Measurements from ENCODE around the gene BCL7C. TPM values are rescaled to one million over a fixed set of nuclear protein-coding genes. Genes with fewer than 3 reads are reported as not detected.

BCL7C gene
- total RNA-seq, 1 experiment from 2014 or later: 28.2 TPM

- peak within 1 kb of the TSS; percentile 93 for H3K27ac ChIP-seq (ENCODE audit: low read depth, low read length, poor library complexity, severe bottlenecking)
- intact Hi-C loops (cut with micrococcal nuclease; ENCODE audit: unreplicated experiment): loop anchor here (5.0 kb wide), 2 partner anchors 146 to 176 kb away; partner anchors contain the start of gene PHKG2
- no peaks in the 10 kb centered on the region for H3K36me3 ChIP-seq (ENCODE audit: insufficient read depth, low read length, poor library complexity, severe bottlenecking)
- H3K4me3 ChIP-seq (ENCODE audit: low read depth, low read length, poor library complexity, severe bottlenecking): peak within 1 kb of the TSS; percentile 64
- no peaks in the 10 kb centered on the region for H3K27me3 ChIP-seq (replicated peaks; ENCODE audit: insufficient read depth, low read depth, low read length, poor library complexity)
- H3K9me3 ChIP-seq (ENCODE audit: low read depth, low read length, poor library complexity, severe bottlenecking): no peaks in the 10 kb centered on the region
- BruUV-seq (replicated peaks): no TSS peak
- CTCF ChIA-PET: interaction anchor here (0.6 kb wide), 2 partner anchors 14 to 232 kb away, joined by 3 to 9 read pairs; no protein-coding TSS in a partner anchor
- DNase-seq (ENCODE audit: low spot score): no peak
- no peak for TF ChIP-seq CTCF (conservative IDR thresholded peaks at IDR 0.05; ENCODE audit: low read depth, low read length)
- TF ChIP-seq EZH2 (IDR thresholded peaks at IDR 0.05; ENCODE audit: borderline replicate concordance, low read depth, low read length, poor library complexity, severe bottlenecking): no peak
- POLR2A ChIA-PET (ENCODE audit: low non-redundant PET): interaction anchor here (0.7 kb wide), 1 partner anchor 362 kb away, joined by 9 read pairs; no protein-coding TSS in a partner anchor
- peaks cover 14% of the 10 kb centered on the region for H3K4me1 ChIP-seq (ENCODE audit: insufficient read depth, low read length, poor library complexity, severe bottlenecking)
Observed at GRCh38 chr16:30923554-30924075, 29.7 kb upstream of the BCL7C start, which contains the start of gene FBXL19. TSS of gene FBXL19 (plus strand) at chr16:30923572. CDS start at chr16:30925755, 2,183 bp downstream.

- no peaks in the 10 kb centered on the region for H3K27me3 ChIP-seq (replicated peaks; ENCODE audit: insufficient read depth, low read depth, low read length, poor library complexity)
- BruUV-seq (replicated peaks): no TSS peak
- ChIA-PET CTCF (interaction anchor here (0.6 kb wide), 1 partner anchor 233 kb away, joined by 9 read pairs; no protein-coding TSS in a partner anchor), POLR2A (ENCODE audit: low non-redundant PET) (interaction anchor here (0.7 kb wide), 1 partner anchor 362 kb away, joined by 9 read pairs; no protein-coding TSS in a partner anchor)
- peak overlapping the region; percentile 93 for H3K27ac ChIP-seq (ENCODE audit: low read depth, low read length, poor library complexity, severe bottlenecking)
- intact Hi-C loops (cut with micrococcal nuclease; ENCODE audit: unreplicated experiment): loop anchor here (1.0 to 5.0 kb wide), 3 partner anchors 47 to 176 kb away; partner anchors contain the start of gene PHKG2
- no peaks in the 10 kb centered on the region for H3K36me3 ChIP-seq (ENCODE audit: insufficient read depth, low read length, poor library complexity, severe bottlenecking)
- H3K9me3 ChIP-seq (ENCODE audit: low read depth, low read length, poor library complexity, severe bottlenecking): no peaks in the 10 kb centered on the region
- peaks cover 14% of the 10 kb centered on the region for H3K4me1 ChIP-seq (ENCODE audit: insufficient read depth, low read length, poor library complexity, severe bottlenecking)
- TF ChIP-seq EZH2 (IDR thresholded peaks at IDR 0.05; ENCODE audit: borderline replicate concordance, low read depth, low read length, poor library complexity, severe bottlenecking) (no peak), CTCF (conservative IDR thresholded peaks at IDR 0.05; ENCODE audit: low read depth, low read length) (no peak)
- DNase-seq (ENCODE audit: low spot score): peak; percentile 100
- H3K4me3 ChIP-seq (ENCODE audit: low read depth, low read length, poor library complexity, severe bottlenecking): peak overlapping the region; percentile 64
Observed at GRCh38 chr16:30922960-30923535, 29.2 kb upstream of the BCL7C start.

- Histone ChIP-seq H3K27ac (ENCODE audit: low read depth, low read length, poor library complexity, severe bottlenecking) (peak overlapping the region; percentile 93), H3K9me3 (ENCODE audit: low read depth, low read length, poor library complexity, severe bottlenecking) (no peaks in the 10 kb centered on the region), H3K4me3 (ENCODE audit: low read depth, low read length, poor library complexity, severe bottlenecking) (peak overlapping the region; percentile 64), H3K36me3 (ENCODE audit: insufficient read depth, low read length, poor library complexity, severe bottlenecking) (no peaks in the 10 kb centered on the region), H3K4me1 (ENCODE audit: insufficient read depth, low read length, poor library complexity, severe bottlenecking) (peaks cover 10% of the 10 kb centered on the region), H3K27me3 (replicated peaks; ENCODE audit: insufficient read depth, low read depth, low read length, poor library complexity) (no peaks in the 10 kb centered on the region)
- intact Hi-C loops (cut with micrococcal nuclease; ENCODE audit: unreplicated experiment): loop anchor here (1.0 to 5.0 kb wide), 3 partner anchors 46 to 175 kb away; partner anchors contain the start of gene PHKG2
- TF ChIP-seq CTCF (conservative IDR thresholded peaks at IDR 0.05; ENCODE audit: low read depth, low read length) (no peak), EZH2 (IDR thresholded peaks at IDR 0.05; ENCODE audit: borderline replicate concordance, low read depth, low read length, poor library complexity, severe bottlenecking) (no peak)
- DNase-seq (ENCODE audit: low spot score): peak; percentile 100
- ChIA-PET POLR2A (ENCODE audit: low non-redundant PET) (no interaction called here), CTCF (interaction anchor here (0.7 kb wide), 1 partner anchor 78 kb away, joined by 3 read pairs; no protein-coding TSS in a partner anchor)
- BruUV-seq (replicated peaks): TSS peak; percentile 77
Observed at GRCh38 chr16:30922420-30922959, 28.6 kb upstream of the BCL7C start.
